Stimulated activated CD8-positive, alpha-beta memory T cell treated with anti-CD3 and anti-CD28 coated beads, Interleukin-15, amount 100 ng/mL, for 1 hour (primary cell): ENCODE data around the gene TIAM2.

Source experiments
- DNase-seq: peaks from one replicate; pipeline ENCODE4 v3.0.0-alpha.2; 2020; ENCODE audit warnings: low read depth

The TIAM2 gene

GRCh38 chr6:155130161-155130853 is 135.2 kb downstream of the TIAM2 start:
- no peak for DNase-seq

DNA sequence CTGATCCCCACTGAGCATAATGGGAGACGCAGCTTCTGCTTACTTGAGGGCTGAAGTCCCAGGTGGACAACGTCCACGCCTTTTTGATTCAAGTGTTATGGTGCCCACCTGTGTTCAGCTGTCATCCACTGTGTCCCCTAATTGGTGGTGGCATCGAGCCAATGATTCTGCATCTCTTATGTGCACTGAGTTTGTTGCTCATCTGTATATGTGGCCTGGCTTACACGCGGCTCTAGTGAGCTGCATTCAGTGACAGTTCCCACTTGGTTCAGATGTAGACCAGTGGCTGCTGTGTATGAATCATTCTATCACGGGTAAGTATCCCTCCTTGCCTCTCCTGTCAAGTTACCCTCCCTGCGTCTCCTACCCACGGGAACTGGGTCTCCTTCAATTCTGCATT is 137.5 kb downstream of the TIAM2 start:
- no peak for DNase-seq

GRCh38 chr6:155141002-155141401 is 145.9 kb downstream of the TIAM2 start:
- DNase-seq = no peak

GRCh38 chr6:155141512-155141911 is 146.4 kb downstream of the TIAM2 start:
- DNase-seq = no peak

DNA sequence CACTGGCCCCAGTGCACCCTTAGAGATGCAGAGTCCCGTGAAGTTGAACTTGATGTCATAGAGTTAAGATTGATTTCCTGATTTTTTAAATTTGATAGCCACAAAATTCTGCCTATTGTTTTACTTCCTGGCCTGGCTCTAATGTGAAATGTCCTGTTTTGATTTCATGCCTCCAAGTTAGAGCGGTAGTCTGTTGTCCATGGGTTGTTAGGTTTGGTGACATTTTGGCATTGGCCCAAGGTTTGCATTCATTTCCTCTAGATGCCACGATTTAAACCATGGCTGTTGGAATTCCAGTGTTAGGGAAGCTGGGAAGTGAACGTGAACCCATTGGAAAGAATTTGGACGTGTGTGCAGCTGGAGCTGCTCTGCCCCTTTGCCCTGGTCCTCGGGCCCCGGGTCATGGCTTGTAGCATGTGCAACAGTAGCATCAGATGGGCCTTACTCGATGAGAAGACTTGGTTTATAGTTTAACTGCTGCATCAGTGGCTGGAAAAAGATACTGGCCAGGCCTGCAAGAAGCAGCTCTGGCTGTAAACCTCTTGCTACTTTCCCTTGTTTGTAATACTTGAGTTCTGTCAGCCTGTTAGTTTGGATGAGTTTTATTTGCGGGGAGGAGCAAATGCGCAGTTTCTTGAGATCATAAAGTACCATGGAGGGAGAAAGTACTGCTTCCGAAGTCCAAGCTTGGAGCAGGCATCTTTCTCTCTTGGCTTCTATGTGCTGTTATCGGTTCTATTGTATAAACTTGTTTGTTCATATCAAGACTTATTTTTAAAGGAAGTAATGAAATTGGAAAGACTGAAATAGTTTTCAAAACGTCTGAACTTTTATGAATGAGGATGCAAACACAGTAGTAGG is 147.3 kb downstream of the TIAM2 start:
- DNase-seq = no peak

DNA sequence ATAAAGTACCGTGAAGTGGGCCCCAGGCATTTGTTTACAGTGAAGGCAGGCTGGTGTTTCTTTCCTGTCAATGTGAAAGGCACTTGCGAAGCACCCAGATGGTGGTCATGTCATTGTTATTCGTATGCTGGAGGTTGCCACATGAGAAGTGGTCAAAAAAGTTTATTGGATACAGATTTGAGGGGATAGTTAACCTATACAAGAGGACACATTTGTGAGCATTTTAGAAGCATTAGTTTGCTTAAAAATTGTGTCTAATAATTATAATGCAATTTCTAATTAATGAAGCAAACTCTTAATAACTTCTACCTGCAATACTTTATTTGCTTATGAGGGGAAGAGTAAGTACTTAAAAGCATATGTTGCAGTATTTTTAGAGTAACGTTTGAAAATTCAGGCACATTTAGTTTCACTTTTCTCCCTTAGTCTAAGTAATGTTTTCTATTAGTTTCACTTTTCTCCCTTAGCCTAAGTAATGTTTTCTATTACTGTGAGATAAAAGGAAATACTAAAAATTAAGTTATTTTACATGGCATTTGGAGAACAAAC is 148.0 kb downstream of the TIAM2 start:
- DNase-seq = no peak

GRCh38 chr6:155143578-155144106 is 148.5 kb downstream of the TIAM2 start:
- no peak for DNase-seq

GRCh38 chr6:155146205-155146604 is 151.1 kb downstream of the TIAM2 start:
- DNase-seq = no peak

GRCh38 chr6:155147958-155148663 is 153.0 kb downstream of the TIAM2 start:
- no peak for DNase-seq

- DNase-seq = no peak
Measured at GRCh38 chr6:155150967-155151671, 156.0 kb downstream of the TIAM2 start.

DNA sequence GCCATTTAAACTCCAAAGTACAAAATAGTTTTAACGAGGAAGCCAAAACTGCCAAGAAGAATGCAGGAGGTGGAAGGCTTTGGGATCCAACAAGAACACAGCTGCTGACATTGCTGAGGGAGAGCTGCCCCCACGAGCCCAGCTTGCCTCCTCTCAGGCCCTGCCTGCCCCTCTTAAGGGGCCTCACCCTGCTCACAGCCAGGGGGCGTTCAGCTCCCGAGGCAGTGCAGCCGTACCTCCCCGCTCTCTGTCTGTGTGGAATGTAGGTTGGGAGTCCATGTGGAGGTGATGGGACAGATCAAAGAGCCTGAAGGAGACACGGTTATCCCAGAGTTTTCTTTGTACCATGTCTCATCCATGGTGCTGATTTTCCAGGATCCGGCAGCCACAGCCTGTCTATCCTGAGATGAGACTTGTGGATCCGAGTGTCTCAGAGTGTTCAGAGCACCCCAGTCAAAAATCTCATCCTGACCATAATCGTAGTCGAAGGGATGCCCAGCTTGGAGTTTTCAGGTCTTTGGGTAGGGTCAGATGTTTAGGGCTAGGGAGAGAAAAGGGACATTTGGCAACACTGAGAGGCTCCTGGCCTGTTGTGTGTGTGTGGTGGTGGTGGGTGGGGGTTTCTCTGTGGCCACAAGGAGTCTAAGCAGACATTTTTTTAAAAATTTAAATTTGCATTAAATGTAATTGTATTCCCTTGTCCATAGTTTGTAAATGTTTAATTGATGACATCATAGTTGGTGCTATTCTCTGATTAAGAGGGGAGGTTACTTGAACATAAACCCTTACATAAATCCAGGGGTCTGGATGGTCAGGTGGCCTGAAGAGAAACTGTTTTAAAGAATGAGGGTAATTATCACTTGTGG is 157.3 kb downstream of the TIAM2 start:
- no peak for DNase-seq

DNA sequence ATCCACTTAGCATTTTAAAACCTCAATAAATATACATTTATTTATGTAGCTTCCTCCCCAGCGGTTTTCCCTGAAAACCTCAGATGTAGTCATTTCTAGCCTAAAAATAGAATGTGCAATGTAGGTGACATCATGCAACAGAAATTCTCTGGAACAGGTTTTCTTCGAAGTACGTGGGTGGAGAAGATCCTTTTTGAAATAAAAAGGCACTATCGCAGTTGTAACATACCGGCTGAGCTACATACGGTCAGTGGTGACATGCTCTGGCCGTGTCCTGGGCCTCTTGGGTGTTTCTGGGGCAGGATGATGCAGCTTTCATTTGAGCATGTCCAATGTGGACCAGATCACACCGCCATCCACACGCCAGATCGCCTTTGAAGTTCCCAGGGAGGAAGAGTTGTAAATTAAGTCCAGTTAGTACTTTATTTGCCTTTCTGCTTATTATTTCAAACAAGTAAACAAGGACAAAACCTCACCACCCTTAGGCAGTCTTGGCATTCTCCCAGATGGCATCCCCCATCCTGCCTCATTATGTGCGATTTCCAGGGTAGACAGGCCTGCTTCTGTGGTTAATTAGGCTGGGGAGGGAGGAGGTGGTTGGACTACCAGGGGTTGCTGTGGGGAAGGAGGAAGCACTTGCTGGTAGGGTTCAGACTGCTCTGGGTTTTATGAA is 159.2 kb downstream of the TIAM2 start:
- DNase-seq = no peak

DNA sequence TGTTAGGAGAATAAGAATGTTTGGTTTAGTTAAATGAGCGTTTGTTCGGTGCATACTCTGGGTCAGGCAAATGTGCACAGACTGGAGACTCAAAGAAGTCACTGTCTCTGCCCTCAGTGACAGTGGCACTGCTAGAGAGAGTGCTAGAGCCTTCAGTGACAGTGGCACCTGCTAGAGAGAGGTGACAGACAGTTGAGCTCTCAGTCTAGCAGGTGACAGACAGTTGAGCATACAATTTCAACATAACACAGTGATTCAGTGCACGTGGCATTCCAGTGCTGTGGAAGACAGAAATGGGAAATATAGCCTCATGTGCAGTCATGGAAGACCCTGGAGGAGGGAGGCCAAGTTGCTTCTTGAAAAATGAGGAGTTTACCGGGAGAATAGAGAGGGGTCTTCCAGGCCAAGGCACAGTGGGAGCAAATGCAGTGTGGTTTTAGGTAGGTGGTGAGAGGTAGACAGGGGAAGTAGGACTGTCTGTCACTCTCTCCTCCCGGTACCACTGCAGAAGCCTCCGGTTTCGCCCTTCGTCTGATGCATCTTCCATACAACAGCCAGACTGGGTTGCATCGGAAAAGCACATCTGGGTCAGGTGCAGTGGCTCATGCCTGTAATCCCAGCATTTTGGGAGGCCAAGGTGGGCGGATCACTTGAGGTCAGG is 160.8 kb downstream of the TIAM2 start:
- no peak for DNase-seq

DNA sequence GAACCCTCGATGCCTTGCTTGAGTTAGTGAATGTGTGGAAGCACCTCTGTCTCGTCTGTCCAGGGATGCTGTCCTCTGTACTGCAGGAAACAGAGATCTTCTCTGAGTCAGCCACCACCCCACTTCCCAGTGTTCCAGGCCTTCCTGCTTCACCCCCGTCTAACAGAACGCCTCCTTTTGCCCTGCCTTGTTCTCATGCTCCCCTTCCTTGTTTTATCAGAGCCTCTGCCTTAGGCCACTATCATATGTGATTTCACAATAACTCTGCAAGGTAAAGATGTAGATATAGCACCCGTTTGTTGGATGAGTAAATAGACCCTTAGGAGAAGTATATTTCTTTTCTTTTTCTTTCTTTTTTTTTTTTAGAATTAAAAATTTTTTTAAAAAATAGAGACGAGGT is 162.0 kb downstream of the TIAM2 start:
- DNase-seq = no peak

DNA sequence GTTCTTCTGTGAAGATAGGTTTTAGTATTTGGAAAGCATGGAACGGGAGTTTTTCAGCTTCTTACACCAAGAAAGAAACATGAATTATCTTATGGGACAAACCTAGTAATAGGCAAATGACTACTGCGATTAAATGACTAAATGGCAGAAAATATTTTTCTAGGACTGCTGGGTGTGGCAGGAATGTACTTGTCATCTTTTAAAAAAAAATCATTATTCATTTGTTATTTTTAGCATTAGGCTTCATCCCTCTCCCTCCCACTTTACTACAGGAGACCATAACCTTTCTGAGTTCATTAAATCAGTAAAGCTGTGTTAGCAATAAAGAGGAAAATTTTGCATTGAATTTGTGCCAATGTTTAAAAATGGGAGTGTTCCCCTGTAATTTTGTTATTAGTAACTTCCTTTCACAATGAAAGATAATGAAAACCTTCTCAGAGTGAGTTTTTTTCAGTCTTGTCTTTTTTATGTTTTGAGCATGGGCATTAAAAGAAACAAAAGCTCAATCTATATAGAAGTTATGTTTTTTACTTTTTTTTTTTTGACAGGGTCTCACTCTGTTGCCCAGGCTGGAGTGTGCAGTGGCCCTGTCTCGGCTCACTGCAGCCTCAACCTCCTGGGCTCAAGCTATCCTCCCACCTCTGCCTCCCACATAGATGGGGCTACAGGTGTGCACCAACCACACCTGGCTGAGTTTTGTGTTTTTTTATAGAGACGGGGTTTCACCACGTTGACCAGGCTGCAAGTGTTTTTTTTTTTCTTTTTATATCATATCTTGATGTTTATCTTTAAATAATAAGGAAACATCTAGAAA is 163.1 kb downstream of the TIAM2 start:
- DNase-seq = no peak

DNA sequence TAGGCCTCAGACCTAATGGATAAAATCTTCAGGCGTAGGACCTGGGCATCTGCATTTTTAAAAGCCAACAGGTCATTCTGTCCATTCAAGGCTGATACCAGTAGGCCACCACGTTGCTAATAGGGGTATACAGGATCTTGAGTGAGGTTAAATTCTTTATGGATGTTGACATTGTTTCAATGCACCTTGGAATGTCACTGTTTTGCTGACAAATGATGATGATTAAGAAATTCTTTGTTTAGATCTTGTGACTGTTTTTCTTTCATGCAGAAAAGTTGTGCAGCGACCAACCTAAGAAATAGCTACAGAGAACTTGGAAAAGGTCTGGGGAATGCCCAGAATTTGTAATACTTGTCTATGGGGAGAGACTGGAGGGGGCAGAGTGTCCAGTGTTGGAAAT is 167.6 kb downstream of the TIAM2 start:
- no peak for DNase-seq

- no peak for DNase-seq
Measured at GRCh38 chr6:155163601-155164000, 168.5 kb downstream of the TIAM2 start.

- no peak for DNase-seq
Measured at GRCh38 chr6:155165029-155165710, 170.1 kb downstream of the TIAM2 start.
